ENCODE results near the gene ADPRM. TPM values are rescaled to one million over a fixed set of nuclear protein-coding genes. Genes with fewer than 3 reads are reported as not detected.
A peak's percentile ranks its signal among the peaks of the same experiment; 100 is the strongest.

ADPRM gene
- total and polyA plus RNA-seq, 7 donors, result 8.9 to 15.8 (median 12.2) TPM

- H3K4me3 ChIP-seq, result peak overlapping the region; percentile 96
- ATAC-seq (peak in 2 of 4 donors; percentile 34 to 66), DNase-seq (no peak)
- intact Hi-C loops (cut with DNase I), result loop anchor here in 1 of 2 donors (10.0 kb wide), 1 partner anchor 1297 kb away; the partner anchor contains the start of gene ZNF18
- no peak for TF ChIP-seq CTCF (IDR thresholded peaks at IDR 0.05)
- peaks cover 10% of the 10 kb centered on the region for H3K4me1 ChIP-seq
- H3K36me3 ChIP-seq (ENCODE audit: insufficient read depth in 1 of 2, low read depth in 1 of 2), result peaks cover 11 to 24% of the 10 kb centered on the region in 2 donors
- H3K9me3 ChIP-seq, result no peaks in the 10 kb centered on the region
- peak overlapping the region; percentile 95 for H3K27ac ChIP-seq
- no peaks in the 10 kb centered on the region for H3K27me3 ChIP-seq (ENCODE audit: insufficient read depth in 3 of 3, low read length in 2 of 3)
- WGBS, 3 donors, result 6 to 14% (median 7%) methylated on average over 18 of the region's 18 CpGs
These were observed 863 bp downstream of the ADPRM start for GRCh38 chr17:10698096-10698818.

- peaks cover 14% of the 10 kb centered on the region for H3K4me1 ChIP-seq
- ATAC-seq (no peak), DNase-seq (no peak)
- WGBS, 3 donors, result 91 to 94% (median 92%) methylated on average over 1 of the region's 1 CpG
- H3K9me3 ChIP-seq, result no peaks in the 10 kb centered on the region
- TF ChIP-seq CTCF (IDR thresholded peaks at IDR 0.05), result no peak
- peaks cover 6 to 14% of the 10 kb centered on the region in 2 donors for H3K36me3 ChIP-seq (ENCODE audit: insufficient read depth in 1 of 2, low read depth in 1 of 2)
- intact Hi-C loops (cut with DNase I), result loop anchor here in 1 of 2 donors (10.0 kb wide), 1 partner anchor 1295 kb away; the partner anchor contains the start of gene ZNF18
- no peak overlapping the region for H3K4me3 ChIP-seq
- H3K27ac ChIP-seq, result no peak overlapping the region
- no peaks in the 10 kb centered on the region for H3K27me3 ChIP-seq (ENCODE audit: insufficient read depth in 3 of 3, low read length in 2 of 3)
These were observed 2.5 kb downstream of the ADPRM start for GRCh38 chr17:10699856-10700255.

- intact Hi-C loops (cut with DNase I), result no loop called here
- WGBS, 3 donors, result 17 to 36% (median 20%) methylated on average over 2 of the region's 2 CpGs
- no peak overlapping the region for H3K27ac ChIP-seq
These were observed 5.2 kb downstream of the ADPRM start for GRCh38 chr17:10702574-10702973.

GRCh38 chr17:10705727-10706126 is 8.3 kb downstream of the ADPRM start:
- DNase-seq, result no peak
- Histone ChIP-seq H3K36me3 (ENCODE audit: insufficient read depth in 1 of 2, low read depth in 1 of 2) (peaks cover 9 to 64% of the 10 kb centered on the region in 2 donors), H3K4me3 (no peak overlapping the region), H3K9me3 (no peaks in the 10 kb centered on the region), H3K27ac (no peak overlapping the region), H3K4me1 (peaks cover 19% of the 10 kb centered on the region), H3K27me3 (ENCODE audit: insufficient read depth in 3 of 3, low read length in 2 of 3) (no peaks in the 10 kb centered on the region)
- TF ChIP-seq CTCF (IDR thresholded peaks at IDR 0.05), result no peak
- ATAC-seq, result peak in 2 of 4 donors; percentile 59 to 61
- WGBS, 3 donors, result 39 to 60% (median 43%) methylated on average over 5 of the region's 5 CpGs
- intact Hi-C loops (cut with DNase I), result loop anchor here in 1 of 2 donors (2.0 kb wide), 1 partner anchor 17 kb away; no protein-coding TSS in a partner anchor

More at GRCh38 chr17:10702574-10702973, 5.2 kb downstream of the ADPRM start:
- Histone ChIP-seq H3K4me1 (peaks cover 19% of the 10 kb centered on the region), H3K4me3 (peak overlapping the region; percentile 23), H3K9me3 (no peaks in the 10 kb centered on the region), H3K27me3 (ENCODE audit: insufficient read depth in 3 of 3, low read length in 2 of 3) (no peaks in the 10 kb centered on the region), H3K36me3 (ENCODE audit: insufficient read depth in 1 of 2, low read depth in 1 of 2) (peaks cover 6 to 33% of the 10 kb centered on the region in 2 donors)
- TF ChIP-seq CTCF (IDR thresholded peaks at IDR 0.05), result no peak
- DNase-seq (no peak), ATAC-seq (peak in 1 of 4 donors; percentile 11)

All from psoas muscle (tissue), 8 donors.